Immature natural killer cell (primary cell): ENCODE data around the gene ZNF135. TPM values are rescaled to one million over a fixed set of nuclear protein-coding genes. Genes with fewer than 3 reads are reported as not detected.
A peak's percentile ranks its signal among the peaks of the same experiment; 100 is the strongest.

Source experiments
- DNase-seq, 3 donors: peaks; one replicate each; pipeline ENCODE4 v3.0.0; 2022; ENCODE audit warnings: mixed read lengths in 1 of 3
- H3K27ac Mint-ChIP-seq, 6 donors: one replicate each; pipeline ENCODE4 v1.8.0; 2020; ENCODE audit warnings: mixed read lengths in 6 of 6, mild to moderate bottlenecking in 5 of 6, inconsistent platforms in 4 of 6, moderate library complexity in 3 of 6
- H3K27me3 Mint-ChIP-seq, 3 donors: one replicate each; pipeline ENCODE4 v1.8.0; 2020 to 2021; ENCODE audit warnings: low read depth in 3 of 3, mild to moderate bottlenecking in 3 of 3, mixed read lengths in 3 of 3, moderate library complexity in 3 of 3, inconsistent platforms in 1 of 3
- H3K36me3 Mint-ChIP-seq, 3 donors: one replicate each; pipeline ENCODE4 v1.8.0; 2020; ENCODE audit warnings: mixed read lengths in 3 of 3, inconsistent platforms in 2 of 3, mild to moderate bottlenecking in 2 of 3
- H3K4me1 Mint-ChIP-seq, 2 donors: one replicate each; pipeline ENCODE4 v1.8.0; 2020; ENCODE audit warnings: inconsistent platforms in 2 of 2, mild to moderate bottlenecking in 2 of 2, mixed read lengths in 2 of 2, moderate library complexity in 1 of 2
- H3K4me3 Mint-ChIP-seq, 5 donors: one replicate each; pipeline ENCODE4 v1.8.0; 2020; ENCODE audit warnings: mild to moderate bottlenecking in 5 of 5, mixed read lengths in 5 of 5, inconsistent platforms in 3 of 5, moderate library complexity in 3 of 5
- H3K9me3 Mint-ChIP-seq, 6 donors: one replicate each; pipeline ENCODE4 v1.8.0; 2020; ENCODE audit warnings: mild to moderate bottlenecking in 6 of 6, mixed read lengths in 6 of 6, inconsistent platforms in 4 of 6, moderate library complexity in 3 of 6
- polyA plus RNA-seq, 3 donors: library from polyadenylated mRNA; unstranded; fragments of 300-500 nt; fragmentation: Illumina TruSeq; gene quantifications; one replicate each; pipeline ENCODE4 v1.2.3, GENCODE V29; 2021

ZNF135 gene
- 1 to 10 TPM in 1 of 3 donors, under 1 TPM in 1, not detected in 1; 0.64 to 4.1 TPM for polyA plus RNA-seq

DNA sequence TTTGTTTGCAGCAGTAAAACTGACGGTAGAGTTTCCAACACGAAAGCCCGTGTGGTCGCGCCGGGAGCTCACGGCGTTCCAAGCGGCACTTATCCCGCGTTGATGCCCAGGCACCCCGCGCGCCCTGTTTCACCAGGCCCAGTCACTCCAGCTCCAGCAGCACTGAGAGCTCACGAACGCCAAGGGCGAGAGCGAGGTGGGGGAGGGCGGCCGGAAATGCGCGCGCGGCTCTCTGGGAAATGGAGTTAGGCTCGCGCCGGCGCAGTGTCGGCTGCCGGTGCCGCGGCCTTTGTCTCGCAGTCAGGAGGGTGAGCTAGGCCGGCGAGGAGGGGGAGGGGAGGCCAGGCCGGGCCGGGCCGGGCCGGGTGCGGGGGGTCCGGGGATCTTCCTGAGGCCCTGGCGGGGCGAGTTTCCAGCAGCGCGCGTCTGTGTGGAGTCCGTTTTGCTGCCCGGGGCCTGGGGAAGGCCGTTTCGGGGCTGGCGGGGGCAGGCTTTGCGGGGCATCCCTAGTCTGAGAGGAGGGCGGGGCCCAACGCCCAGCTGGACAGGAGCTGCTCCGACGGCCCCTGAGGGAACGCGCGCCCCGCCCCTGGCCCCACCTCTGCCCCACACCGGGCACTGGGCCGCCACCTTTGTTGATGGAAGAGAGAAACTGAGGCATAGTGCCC is at the start of gene ZNF135:
Gene ZNF135, plus strand, starts transcription at position 280 of the 668 bp plus-strand sequence. CDS start 721 bp downstream, outside the sequence.
- H3K4me1 Mint-ChIP-seq: peaks cover 14 to 20% of the 10 kb centered on the region in 2 donors
- H3K27me3 Mint-ChIP-seq: peaks cover 10 to 15% (median 10%) of the 10 kb centered on the region in 3 donors
- peak within 1 kb of the TSS; percentile 65 to 93 (median 90) for H3K27ac Mint-ChIP-seq
- DNase-seq: peak; percentile 75 to 84 (median 78)
- H3K36me3 Mint-ChIP-seq: peaks cover 18 to 23% (median 18%) of the 10 kb centered on the region in 3 donors
- H3K9me3 Mint-ChIP-seq: peaks cover 20 to 53% (median 25%) of the 10 kb centered on the region in 6 donors
- peak within 1 kb of the TSS; percentile 81 to 91 (median 86) for H3K4me3 Mint-ChIP-seq

- Mint-ChIP-seq H3K9me3 (peaks cover 27 to 82% (median 66%) of the 10 kb centered on the region in 6 donors), H3K36me3 (peaks cover 35 to 44% (median 37%) of the 10 kb centered on the region in 3 donors), H3K27ac (peak overlapping the region in 1 of 6 donors; percentile 72), H3K4me3 (peak overlapping the region in 4 of 5 donors; percentile 58 to 83 (median 79)), H3K4me1 (peaks cover 13 to 36% of the 10 kb centered on the region in 2 donors), H3K27me3 (peaks cover 3 to 16% (median 13%) of the 10 kb centered on the region in 3 donors)
- DNase-seq: no peak
Observed at GRCh38 chr19:58009301-58009665, 49.8 kb upstream of the ZNF135 start.

- Mint-ChIP-seq H3K4me3 (peak overlapping the region; percentile 53 to 83 (median 77)), H3K4me1 (peaks cover 8 to 31% of the 10 kb centered on the region in 2 donors), H3K9me3 (peaks cover 24 to 82% (median 61%) of the 10 kb centered on the region in 6 donors), H3K27me3 (peaks cover 3 to 13% (median 13%) of the 10 kb centered on the region in 3 donors), H3K27ac (peak overlapping the region in 4 of 6 donors; percentile 69 to 86 (median 78)), H3K36me3 (peaks cover 30 to 39% (median 32%) of the 10 kb centered on the region in 3 donors)
- DNase-seq: peak; percentile 59 to 73 (median 72)
Observed at GRCh38 chr19:58009666-58010301, 49.3 kb upstream of the ZNF135 start.

DNA sequence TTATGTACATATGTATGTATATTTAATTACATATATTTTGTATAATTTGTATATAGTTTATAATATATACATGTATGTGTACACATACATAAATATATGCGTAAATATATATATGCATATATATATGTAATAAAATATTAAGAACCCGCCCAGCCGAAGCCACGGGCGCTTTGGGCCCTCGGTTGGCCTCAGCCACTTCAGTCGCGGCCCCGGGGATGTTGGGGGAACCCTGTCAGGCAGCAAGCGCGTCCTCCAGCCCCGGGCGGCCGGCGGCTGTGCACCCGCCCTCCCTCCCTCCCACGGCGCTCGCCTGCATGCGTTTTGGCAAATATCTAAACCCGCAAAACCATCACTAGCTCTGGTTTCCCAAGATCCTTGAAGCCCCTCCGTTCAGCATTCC is 48.6 kb upstream of the ZNF135 start:
- Mint-ChIP-seq H3K27me3 (peaks cover 5 to 13% (median 12%) of the 10 kb centered on the region in 3 donors), H3K9me3 (peaks cover 24 to 78% (median 57%) of the 10 kb centered on the region in 6 donors), H3K27ac (peak overlapping the region in 1 of 6 donors; percentile 53), H3K4me3 (peak overlapping the region in 3 of 5 donors; percentile 53 to 81 (median 77)), H3K36me3 (peaks cover 23 to 31% (median 25%) of the 10 kb centered on the region in 3 donors), H3K4me1 (peaks cover 8 to 25% of the 10 kb centered on the region in 2 donors)
- DNase-seq: no peak

GRCh38 chr19:58014141-58014540 is 44.9 kb upstream of the ZNF135 start:
- no peak for DNase-seq
- H3K4me1 Mint-ChIP-seq: peaks cover 5% of the 10 kb centered on the region in 2 donors
- no peak overlapping the region for H3K27ac Mint-ChIP-seq
- H3K9me3 Mint-ChIP-seq: peaks cover 2 to 54% (median 23%) of the 10 kb centered on the region in 6 donors
- H3K4me3 Mint-ChIP-seq: no peak overlapping the region
- peaks cover 2 to 10% (median 9%) of the 10 kb centered on the region in 3 donors for H3K27me3 Mint-ChIP-seq
- H3K36me3 Mint-ChIP-seq: peaks cover 0 to 6% (median 4%) of the 10 kb centered on the region in 3 donors

DNA sequence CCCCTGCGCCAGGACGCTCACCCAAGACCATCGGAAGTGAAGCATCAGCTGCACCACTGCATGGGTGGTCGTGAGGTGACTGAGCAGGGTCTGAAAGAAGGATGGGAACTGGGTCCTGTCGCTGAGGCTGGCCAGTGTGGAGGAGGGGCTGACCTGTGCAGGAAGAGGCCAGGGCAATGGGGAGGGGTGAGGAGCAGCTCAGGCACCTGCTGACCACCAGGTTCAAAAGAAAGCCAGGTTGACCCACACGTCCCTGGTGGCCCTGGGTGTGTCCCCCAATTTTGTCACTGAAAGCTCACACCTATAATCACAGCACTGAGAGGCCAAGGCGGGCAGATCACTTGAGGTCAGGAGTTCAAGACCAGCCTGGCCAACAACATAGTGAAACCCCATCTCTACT is 39.0 kb upstream of the ZNF135 start:
- no peak overlapping the region for H3K4me3 Mint-ChIP-seq
- H3K9me3 Mint-ChIP-seq: peaks cover 0 to 21% (median 4%) of the 10 kb centered on the region in 6 donors
- no peak for DNase-seq
- H3K27ac Mint-ChIP-seq: no peak overlapping the region
- H3K27me3 Mint-ChIP-seq: peaks cover 0 to 7% (median 5%) of the 10 kb centered on the region in 3 donors
- H3K4me1 Mint-ChIP-seq: peaks cover 3 to 7% of the 10 kb centered on the region in 2 donors
- no peaks in the 10 kb centered on the region for H3K36me3 Mint-ChIP-seq

DNA sequence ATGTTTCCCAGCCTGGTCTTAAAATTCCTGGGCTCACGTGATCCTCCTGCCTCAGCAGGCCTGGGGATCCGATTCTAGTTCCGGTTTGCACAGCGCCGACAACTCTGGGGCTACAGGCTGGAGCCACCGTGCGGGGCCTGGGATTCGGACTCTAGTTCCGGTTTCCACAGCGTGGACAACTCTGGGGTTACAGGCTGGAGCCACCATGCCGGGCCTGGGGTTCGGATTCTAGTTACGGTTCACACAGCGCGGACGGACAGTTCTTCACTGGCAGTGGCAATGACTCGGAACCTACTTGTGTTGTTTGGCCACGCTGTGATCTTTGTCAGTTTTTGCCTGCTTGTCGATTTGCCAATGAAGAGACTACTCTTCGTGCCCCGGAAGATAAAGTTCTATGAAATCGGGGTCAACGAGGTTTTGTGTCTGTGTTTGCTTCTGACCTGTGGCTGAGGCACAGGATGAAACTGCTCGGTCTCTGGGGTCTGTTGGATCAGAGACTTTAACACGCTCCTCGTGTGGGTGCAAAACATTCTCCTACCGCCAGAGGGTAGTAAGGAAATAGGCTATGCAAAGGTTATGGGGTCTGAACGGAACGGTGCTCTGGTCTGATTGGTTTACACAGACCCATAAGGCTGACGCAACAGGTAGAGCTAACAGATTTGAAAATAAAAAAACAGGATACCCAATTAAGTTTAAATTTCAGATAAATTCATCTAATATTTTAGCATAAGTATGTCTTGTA is 37.4 kb upstream of the ZNF135 start:
- peaks cover 0 to 5% (median 4%) of the 10 kb centered on the region in 3 donors for H3K27me3 Mint-ChIP-seq
- H3K27ac Mint-ChIP-seq: peak overlapping the region in 2 of 6 donors; percentile 11 to 63
- peaks cover 0 to 24% (median 5%) of the 10 kb centered on the region in 6 donors for H3K9me3 Mint-ChIP-seq
- H3K36me3 Mint-ChIP-seq: no peaks in the 10 kb centered on the region
- DNase-seq: peak; percentile 60 to 71 (median 61)
- H3K4me3 Mint-ChIP-seq: no peak overlapping the region
- H3K4me1 Mint-ChIP-seq: peaks cover 3 to 7% of the 10 kb centered on the region in 2 donors

- no peak overlapping the region for H3K27ac Mint-ChIP-seq
Observed at GRCh38 chr19:58022283-58022660, 36.8 kb upstream of the ZNF135 start.

DNA sequence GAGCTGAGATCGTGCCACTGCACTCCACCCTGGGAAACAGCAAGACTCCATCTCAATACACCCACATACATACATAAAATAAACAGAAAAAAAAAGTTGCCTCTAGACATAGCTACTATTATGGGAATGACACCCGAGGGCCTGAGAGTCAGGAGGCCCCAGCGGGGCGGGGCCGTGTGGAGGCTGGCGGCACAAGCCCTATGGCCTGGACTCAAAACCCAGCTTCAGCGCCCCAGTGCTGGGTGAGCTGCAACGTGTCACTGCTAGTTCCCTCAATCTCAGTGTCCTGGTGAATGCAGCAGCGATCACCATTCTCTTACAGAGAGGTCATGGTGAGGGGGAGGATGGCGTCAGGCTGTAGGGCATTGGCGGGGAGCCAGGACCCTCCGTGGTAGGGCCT is 34.4 kb upstream of the ZNF135 start:
- no peak for DNase-seq
- peaks cover 3 to 7% of the 10 kb centered on the region in 2 donors for H3K4me1 Mint-ChIP-seq
- no peak overlapping the region for H3K4me3 Mint-ChIP-seq
- no peak overlapping the region for H3K27ac Mint-ChIP-seq
- peaks cover 0 to 3% (median 3%) of the 10 kb centered on the region in 3 donors for H3K27me3 Mint-ChIP-seq
- H3K36me3 Mint-ChIP-seq: peaks cover 0 to 3% (median 3%) of the 10 kb centered on the region in 3 donors
- peaks cover 2 to 28% (median 7%) of the 10 kb centered on the region in 6 donors for H3K9me3 Mint-ChIP-seq

More at GRCh38 chr19:58022283-58022660, 36.8 kb upstream of the ZNF135 start:
- Mint-ChIP-seq H3K36me3 (no peaks in the 10 kb centered on the region), H3K9me3 (peaks cover 0 to 20% (median 5%) of the 10 kb centered on the region in 6 donors), H3K4me1 (peaks cover 3 to 7% of the 10 kb centered on the region in 2 donors), H3K27me3 (peaks cover 0 to 4% (median 3%) of the 10 kb centered on the region in 3 donors), H3K4me3 (no peak overlapping the region)
- DNase-seq: no peak

DNA sequence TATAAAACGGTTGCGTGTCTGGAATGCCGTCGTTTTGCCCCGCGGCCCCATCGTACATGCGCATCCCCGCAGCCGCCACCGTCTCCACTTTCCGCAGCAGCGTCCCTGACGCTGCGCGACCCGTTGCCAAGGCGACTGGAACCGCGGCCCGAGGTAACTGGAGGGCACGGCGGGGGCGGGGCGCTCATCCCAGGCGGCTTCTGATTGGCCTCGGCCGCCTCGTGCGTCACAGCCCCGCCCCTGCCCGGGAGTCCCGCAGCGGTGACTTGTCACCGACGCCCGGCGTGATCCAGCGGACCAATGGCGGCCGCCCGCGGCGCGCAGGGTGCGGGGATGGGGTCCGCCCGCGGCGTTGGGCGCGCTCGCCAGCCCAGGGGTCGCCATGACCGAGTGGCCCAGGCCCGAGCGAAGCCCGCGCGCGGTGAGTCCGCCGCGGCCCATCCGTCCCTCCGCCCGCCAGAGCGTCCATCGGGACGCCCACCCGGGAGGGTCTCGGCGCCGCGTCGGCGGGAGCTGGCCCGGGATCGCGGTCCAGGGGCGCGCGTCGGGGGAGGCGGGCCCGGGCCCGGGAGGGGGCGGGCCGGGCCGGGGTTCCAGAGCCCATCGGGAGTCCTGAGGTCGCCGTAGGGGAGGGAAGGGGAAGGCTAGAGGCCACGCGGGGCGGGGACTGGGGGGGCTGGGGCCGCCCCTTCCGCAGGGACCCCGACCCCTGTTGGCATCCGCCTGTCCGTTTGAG is 25.2 kb upstream of the ZNF135 start, which contains the start of gene ZSCAN1:
Gene ZSCAN1, plus strand, starts transcription at position 285 of the 736 bp plus-strand sequence. CDS start 3,812 bp downstream, outside the sequence.
- H3K27me3 Mint-ChIP-seq: peaks cover 10 to 19% (median 10%) of the 10 kb centered on the region in 3 donors
- H3K36me3 Mint-ChIP-seq: peaks cover 0 to 7% (median 5%) of the 10 kb centered on the region in 3 donors
- peaks cover 15 to 37% (median 20%) of the 10 kb centered on the region in 6 donors for H3K9me3 Mint-ChIP-seq
- peak within 1 kb of the TSS; percentile 45 to 79 (median 51) for H3K4me3 Mint-ChIP-seq
- H3K4me1 Mint-ChIP-seq: peaks cover 0 to 8% of the 10 kb centered on the region in 2 donors
- peak; percentile 62 to 79 (median 66) for DNase-seq
- H3K27ac Mint-ChIP-seq: peak within 1 kb of the TSS in 4 of 6 donors; percentile 10 to 58 (median 32)

DNA sequence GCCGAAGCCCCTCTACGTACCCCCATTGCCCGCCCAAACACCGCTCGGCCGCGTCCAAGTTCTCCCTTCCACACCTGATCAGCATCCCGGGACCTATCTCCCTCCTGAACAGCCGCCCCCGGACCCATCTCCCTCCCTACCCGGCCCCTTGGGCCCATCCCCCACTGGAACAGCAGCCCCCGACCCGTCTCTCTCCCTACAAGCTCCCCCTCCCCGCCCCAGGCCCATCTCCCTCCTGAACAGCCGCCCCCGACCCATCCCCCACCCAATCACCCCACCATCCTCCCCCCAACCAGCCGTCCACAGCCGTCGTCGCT is 24.6 kb upstream of the ZNF135 start:
- DNase-seq: no peak
- peaks cover 0 to 8% of the 10 kb centered on the region in 2 donors for H3K4me1 Mint-ChIP-seq
- peaks cover 15 to 35% (median 20%) of the 10 kb centered on the region in 6 donors for H3K9me3 Mint-ChIP-seq

GRCh38 chr19:58035863-58036262 is 23.2 kb upstream of the ZNF135 start:
- Mint-ChIP-seq H3K4me1 (peaks cover 0 to 8% of the 10 kb centered on the region in 2 donors), H3K9me3 (peaks cover 15 to 32% (median 19%) of the 10 kb centered on the region in 6 donors), H3K27ac (peak overlapping the region in 1 of 6 donors; percentile 61), H3K27me3 (peaks cover 9 to 19% (median 12%) of the 10 kb centered on the region in 3 donors), H3K36me3 (peaks cover 0 to 7% (median 5%) of the 10 kb centered on the region in 3 donors), H3K4me3 (peak overlapping the region in 4 of 5 donors; percentile 7 to 64 (median 14))
- DNase-seq: no peak

More for the DNA sequence above, 24.6 kb upstream of the ZNF135 start:
- H3K4me3 Mint-ChIP-seq: peak overlapping the region in 1 of 5 donors; percentile 64
- H3K27me3 Mint-ChIP-seq: peaks cover 10 to 19% (median 10%) of the 10 kb centered on the region in 3 donors
- peaks cover 0 to 7% (median 5%) of the 10 kb centered on the region in 3 donors for H3K36me3 Mint-ChIP-seq
- H3K27ac Mint-ChIP-seq: no peak overlapping the region
